Endothelial cell of umbilical vein (primary cell): ENCODE results near the gene TMEM233. TPM values are rescaled to one million over a fixed set of nuclear protein-coding genes. Genes with fewer than 3 reads are reported as not detected.

Experiments used
- BruUV-seq: library from RNA; stranded (reverse); fragments of 400-500 nt; replicated peaks from 2 replicates; lab custom pipeline; 2021; lab: Mats Ljungman, UMichigan
- CTCF ChIA-PET: fragments of 300-600, 350-600 bp; sonication (Branson Sonifier 250); formaldehyde crosslinking; loops from one replicate; lab custom pipeline; 2021; ENCODE audit warnings: antibody characterized with exemption, inconsistent platforms; lab: Charles Lee
- POLR2A ChIA-PET: fragments of 300-600, 350-600 bp; sonication (Branson Sonifier 250); formaldehyde crosslinking; loops from one replicate; lab custom pipeline; 2021; ENCODE audit warnings: antibody characterized with exemption, inconsistent platforms; lab: Charles Lee
- DNase-seq: peaks from one replicate; pipeline ENCODE4 v3.0.0-alpha.2; 2011; ENCODE audit warnings: low read depth, low spot score
- FAIRE-seq: peaks from 2 replicates; lab custom pipeline; 2011; peaks lifted over from hg19 to GRCh38; lab: Jason Lieb, UNC
- H2AFZ ChIP-seq: 2 replicates; pipeline ENCODE4 v1.6.0; 2012; ENCODE audit warnings: low read depth, low read length, control low read depth, inconsistent platforms
- H3K27ac ChIP-seq: 2 replicates; pipeline ENCODE4 v1.5.1; 2011; ENCODE audit warnings: low read depth, mild to moderate bottlenecking, control low read depth, low read length, moderate library complexity; ENCODE audit not compliant: insufficient read depth
- H3K27me3 ChIP-seq, 2 experiments: 2 replicates each; pipeline versions ENCODE4 v1.6.0 to v1.6.1; 2011; ENCODE audit warnings: low read length in 2 of 2, mixed read lengths in 1 of 2; ENCODE audit not compliant: control insufficient read depth in 2 of 2, insufficient read depth in 2 of 2
- H3K36me3 ChIP-seq, 2 experiments: 2 replicates in 1 of 2; 3 replicates in 1 of 2; pipeline ENCODE4 v1.5.1; 2011; ENCODE audit warnings: low read length in 2 of 2, mild to moderate bottlenecking in 1 of 2, moderate library complexity in 1 of 2; ENCODE audit not compliant: control insufficient read depth in 2 of 2, insufficient read depth in 2 of 2; ENCODE audit errors: extremely low read depth in 1 of 2
- H3K4me1 ChIP-seq: 3 replicates; pipeline ENCODE4 v1.5.1; 2011; ENCODE audit warnings: mild to moderate bottlenecking, low read length; ENCODE audit not compliant: control insufficient read depth, insufficient read depth; ENCODE audit errors: extremely low read depth
- H3K4me2 ChIP-seq: 2 replicates; pipeline ENCODE4 v1.6.1; 2011; ENCODE audit warnings: low read length, control low read depth, mixed read lengths; ENCODE audit not compliant: insufficient read depth
- H3K4me3 ChIP-seq, 3 experiments: fragments of 200-600 bp in 1 of 3; sonication (generic), shearing (Covaris generic) in 1 of 3; replicated peaks in 1 of 3; 2 replicates each; pipeline ENCODE4 v1.5.1; 2011 to 2016; ENCODE audit warnings: control low read depth in 3 of 3, low read length in 3 of 3, mild to moderate bottlenecking in 2 of 3, inconsistent platforms in 1 of 3, low read depth in 1 of 3, moderate library complexity in 1 of 3; ENCODE audit not compliant: insufficient read depth in 1 of 3
- H3K79me2 ChIP-seq: 2 replicates; pipeline ENCODE4 v1.6.0; 2012; ENCODE audit warnings: low read length, inconsistent platforms; ENCODE audit not compliant: control insufficient read depth, insufficient read depth
- H3K9ac ChIP-seq: replicated peaks from 2 replicates; pipeline ENCODE3; 2011; ENCODE audit warnings: low read length, control low read depth; ENCODE audit not compliant: insufficient read depth; ENCODE audit errors: extremely low read depth
- H3K9me1 ChIP-seq: replicated peaks from 3 replicates; pipeline ENCODE4 v1.6.0; 2011; ENCODE audit warnings: mild to moderate bottlenecking, low read length; ENCODE audit not compliant: control insufficient read depth, insufficient read depth; ENCODE audit errors: extremely low read depth
- H3K9me3 ChIP-seq: replicated peaks from 2 replicates; pipeline ENCODE4 v1.5.1; 2012; ENCODE audit warnings: low read length, inconsistent platforms; ENCODE audit not compliant: control insufficient read depth, insufficient read depth
- H4K20me1 ChIP-seq: replicated peaks from 2 replicates; pipeline ENCODE3; 2011; ENCODE audit warnings: mild to moderate bottlenecking, low read length; ENCODE audit not compliant: control insufficient read depth, insufficient read depth; ENCODE audit errors: extremely low read depth
- EZH2 ChIP-seq: IDR thresholded peaks from 2 replicates; pipeline ENCODE4 v1.6.1; 2012; ENCODE audit warnings: borderline replicate concordance, low read depth, mild to moderate bottlenecking, moderate library complexity, low read length, inconsistent platforms; ENCODE audit not compliant: severe bottlenecking
- FOS ChIP-seq: IDR thresholded peaks from 2 replicates; pipeline ENCODE4 v1.6.1; 2011; ENCODE audit warnings: mild to moderate bottlenecking, low read length, moderate library complexity, borderline replicate concordance; ENCODE audit not compliant: insufficient read depth
- GATA2 ChIP-seq: IDR thresholded peaks from 2 replicates; pipeline ENCODE4 v1.7.0; 2011; ENCODE audit warnings: low read depth, mild to moderate bottlenecking, moderate library complexity, mixed read lengths, low read length; ENCODE audit not compliant: insufficient read length, insufficient read depth
- JUN ChIP-seq: IDR thresholded peaks from 2 replicates; pipeline ENCODE4 v1.6.1; 2011; ENCODE audit warnings: borderline replicate concordance, low read depth; ENCODE audit not compliant: insufficient read length, insufficient read depth
- MYC ChIP-seq: IDR thresholded peaks from one replicate; pipeline ENCODE4 v1.6.1; 2011; ENCODE audit warnings: mild to moderate bottlenecking, low read depth, low read length
- POLR2A ChIP-seq: IDR thresholded peaks from 2 replicates; pipeline ENCODE4 v1.6.1; 2012; ENCODE audit warnings: low read depth, mild to moderate bottlenecking, control low read depth, low read length
- POLR2AphosphoS5 ChIP-seq: IDR thresholded peaks from 2 replicates; pipeline ENCODE4 v1.6.1; 2012; ENCODE audit warnings: low read depth, mild to moderate bottlenecking, control low read depth, low read length, moderate library complexity; ENCODE audit not compliant: insufficient read depth
- dilution Hi-C: fragments of 300-500 bp; cut with MboI; formaldehyde crosslinking; loops from one replicate; pipeline ENCODE4 v1.15.0; 2019; ENCODE audit warnings: low sequenced_read_pairs; ENCODE audit not compliant: extremely low pct_ligation_motif_present
- intact Hi-C: fragments of 100-400 bp; cut with micrococcal nuclease; formaldehyde crosslinking; loops from one replicate; pipeline ENCODE4 v1.10.0; 2022
- polyA plus RNA-seq, 4 experiments: library from polyadenylated mRNA; depleted of rRNA in 3 of 4; stranded (reverse) in 3 of 4; unstranded in 1 of 4; fragments of >200 nt; gene quantifications; 2 replicates each; pipeline versions ENCODE4 v1.2.1 to v1.2.3, GENCODE V29; 2011 to 2012; ENCODE audit warnings: missing spikeins in 1 of 4
- total RNA-seq: library from RNA; stranded (reverse); gene quantifications from 2 replicates; pipeline ENCODE4 v1.2.3, GENCODE V29; 2021
- TF ChIP-seq, protein P1 (sequence below), 2 donors: IDR thresholded peaks; 1 replicate in 1 of 2; 2 replicates in 1 of 2; pipeline ENCODE4 v1.5.1; 2011; ENCODE audit warnings: low read length in 2 of 2, mild to moderate bottlenecking in 2 of 2, moderate library complexity in 2 of 2, control low read depth in 1 of 2, inconsistent platforms in 1 of 2, low read depth in 1 of 2; ENCODE audit not compliant: insufficient read depth in 1 of 2; ENCODE audit errors: extremely low read depth in 1 of 2
- TF ChIP-seq, protein P2 (sequence below): IDR thresholded peaks from 2 replicates; pipeline ENCODE4 v1.6.1; 2011; ENCODE audit not compliant: insufficient read depth, insufficient read length

The TMEM233 gene
- total and polyA plus RNA-seq, 2 donors (not counting 3 experiments of a cell fraction or from before 2014, with no cell fraction given) = 0.01 TPM; not detected in 1

DNA sequence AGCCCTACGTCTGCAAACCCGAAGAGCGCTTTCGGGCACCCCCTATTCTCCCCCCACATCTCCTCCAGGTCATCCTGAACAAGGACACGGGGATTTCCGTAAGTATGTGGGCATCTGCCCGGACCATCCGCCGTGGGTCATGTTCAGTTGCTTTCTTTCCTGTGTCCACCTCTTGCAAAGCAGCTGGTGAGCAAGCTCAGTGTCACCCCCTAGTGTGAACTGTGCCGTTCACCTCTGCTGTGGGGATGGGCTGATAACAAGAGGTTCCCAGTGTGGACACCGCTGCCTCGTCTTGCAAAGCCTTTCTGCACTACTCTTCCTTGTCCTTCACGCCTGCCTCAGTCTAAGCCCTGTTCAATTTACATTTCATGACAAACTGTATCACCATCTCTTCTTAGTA, 83.0 kb downstream of the TMEM233 start:
- H2AFZ ChIP-seq = no peak overlapping the region
- dilution Hi-C loops = no loop called here
- DNase-seq (no peak), FAIRE-seq (no peak)
- POLR2A ChIA-PET = no interaction called here
- peaks cover 20% of the 10 kb centered on the region for H3K4me1 ChIP-seq
- no peaks in the 10 kb centered on the region for H3K9me1 ChIP-seq
- intact Hi-C loops = no loop called here
- no peak overlapping the region for H3K4me2 ChIP-seq
- peaks cover 14 to 36% of the 10 kb centered on the region in 2 experiments for H3K36me3 ChIP-seq
- no peak overlapping the region for H3K27ac ChIP-seq
- TF ChIP-seq, protein P1, sequence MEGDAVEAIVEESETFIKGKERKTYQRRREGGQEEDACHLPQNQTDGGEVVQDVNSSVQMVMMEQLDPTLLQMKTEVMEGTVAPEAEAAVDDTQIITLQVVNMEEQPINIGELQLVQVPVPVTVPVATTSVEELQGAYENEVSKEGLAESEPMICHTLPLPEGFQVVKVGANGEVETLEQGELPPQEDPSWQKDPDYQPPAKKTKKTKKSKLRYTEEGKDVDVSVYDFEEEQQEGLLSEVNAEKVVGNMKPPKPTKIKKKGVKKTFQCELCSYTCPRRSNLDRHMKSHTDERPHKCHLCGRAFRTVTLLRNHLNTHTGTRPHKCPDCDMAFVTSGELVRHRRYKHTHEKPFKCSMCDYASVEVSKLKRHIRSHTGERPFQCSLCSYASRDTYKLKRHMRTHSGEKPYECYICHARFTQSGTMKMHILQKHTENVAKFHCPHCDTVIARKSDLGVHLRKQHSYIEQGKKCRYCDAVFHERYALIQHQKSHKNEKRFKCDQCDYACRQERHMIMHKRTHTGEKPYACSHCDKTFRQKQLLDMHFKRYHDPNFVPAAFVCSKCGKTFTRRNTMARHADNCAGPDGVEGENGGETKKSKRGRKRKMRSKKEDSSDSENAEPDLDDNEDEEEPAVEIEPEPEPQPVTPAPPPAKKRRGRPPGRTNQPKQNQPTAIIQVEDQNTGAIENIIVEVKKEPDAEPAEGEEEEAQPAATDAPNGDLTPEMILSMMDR (IDR thresholded peaks at IDR 0.05; ENCODE audit: extremely low read depth in 1 of 2, insufficient read depth in 1 of 2, low read depth in 1 of 2, low read length in 2 of 2) = no peak
- TF ChIP-seq MYC (no peak), GATA2 (no peak)
- TF ChIP-seq, protein P2, sequence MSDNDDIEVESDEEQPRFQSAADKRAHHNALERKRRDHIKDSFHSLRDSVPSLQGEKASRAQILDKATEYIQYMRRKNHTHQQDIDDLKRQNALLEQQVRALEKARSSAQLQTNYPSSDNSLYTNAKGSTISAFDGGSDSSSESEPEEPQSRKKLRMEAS = no peak
- no peak overlapping the region for H3K9ac ChIP-seq
- no peak overlapping the region for H3K4me3 ChIP-seq
- H3K79me2 ChIP-seq = no peaks in the 10 kb centered on the region
- no TSS peak for BruUV-seq
- H3K27me3 ChIP-seq = no peaks in the 10 kb centered on the region
- CTCF ChIA-PET = interaction anchor here (2.5 to 3.4 kb wide), 2 partner anchors 18 to 104 kb away, joined by 6 to 12 read pairs; no protein-coding TSS in a partner anchor
- no peaks in the 10 kb centered on the region for H4K20me1 ChIP-seq
- no peaks in the 10 kb centered on the region for H3K9me3 ChIP-seq

DNA sequence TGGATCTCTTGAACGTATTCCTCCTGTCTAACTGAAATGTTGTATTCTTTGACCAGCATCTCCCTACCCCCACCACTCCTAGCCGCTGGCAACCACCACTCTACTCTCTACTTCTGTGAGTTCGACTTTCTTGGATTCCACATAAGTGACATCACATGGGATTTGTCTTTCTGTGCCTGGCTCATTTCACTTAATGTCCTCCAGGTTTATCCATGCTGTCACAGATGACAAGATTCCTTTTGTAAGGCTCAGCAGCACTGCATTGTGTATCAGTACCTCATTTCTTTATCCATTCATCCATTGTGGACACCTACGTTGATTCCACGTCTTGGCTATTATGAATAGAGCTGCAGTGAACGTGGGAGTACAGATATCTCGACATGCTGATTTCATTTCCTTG, 84.9 kb downstream of the TMEM233 start:
- Histone ChIP-seq H3K27me3 (no peaks in the 10 kb centered on the region), H3K36me3 (peaks cover 14 to 36% of the 10 kb centered on the region in 2 experiments), H3K4me1 (peaks cover 14% of the 10 kb centered on the region), H3K4me2 (no peak overlapping the region), H3K27ac (no peak overlapping the region), H4K20me1 (no peaks in the 10 kb centered on the region), H3K9me3 (no peaks in the 10 kb centered on the region), H3K4me3 (no peak overlapping the region), H3K79me2 (no peaks in the 10 kb centered on the region), H3K9ac (no peak overlapping the region), H2AFZ (no peak overlapping the region), H3K9me1 (no peaks in the 10 kb centered on the region)
- DNase-seq (no peak), FAIRE-seq (no peak)
- dilution Hi-C loops (no loop called here), intact Hi-C loops (no loop called here)
- no TSS peak for BruUV-seq
- CTCF ChIA-PET = interaction anchor here (2.5 to 3.4 kb wide), 2 partner anchors 16 to 102 kb away, joined by 6 to 12 read pairs; no protein-coding TSS in a partner anchor
- no peak for TF ChIP-seq GATA2
- TF ChIP-seq FOS = no peak
- no peak for TF ChIP-seq POLR2AphosphoS5
- no peak for TF ChIP-seq POLR2A
- TF ChIP-seq, protein P2 = no peak
- TF ChIP-seq, protein P1 (IDR thresholded peaks at IDR 0.05; ENCODE audit: extremely low read depth in 1 of 2, insufficient read depth in 1 of 2, low read depth in 1 of 2, low read length in 2 of 2) = no peak
- TF ChIP-seq MYC = no peak
- TF ChIP-seq EZH2 = no peak
- no peak for TF ChIP-seq JUN
- POLR2A ChIA-PET = no interaction called here
